Hematopoietic multipotent progenitor cell treated with erythropoietin and hydrocortisone succinate and interleukin-3 and kit ligand, for 8 days (in vitro differentiated cells): ENCODE measurements around the gene REV3L.
"Not testable (repeated sequence)": the region's sequence is repeated elsewhere in the genome, so short reads cannot be mapped to it uniquely, and the experiment has no call there.

Source experiments
- DNase-seq: peaks from one replicate; pipeline ENCODE4 v3.0.0-alpha.2; 2015

The REV3L gene

GRCh38 chr6:111482959-111483735 lies at the start of gene REV3L:
Gene REV3L (minus strand): TSS chr6:111483218. CDS start chr6:111482888, 330 bp downstream.
- peak; percentile 87 for DNase-seq

GRCh38 chr6:111531185-111531584 lies 48.2 kb upstream of the REV3L start:
- DNase-seq = no peak

- no peak for DNase-seq
Measured at GRCh38 chr6:111530667-111531066, 47.6 kb upstream of the REV3L start.

- DNase-seq = no peak
Measured at GRCh38 chr6:111530218-111530617, 47.2 kb upstream of the REV3L start.

GRCh38 chr6:111527367-111527766 lies 44.3 kb upstream of the REV3L start:
- DNase-seq = no peak

- DNase-seq = no peak
Measured at GRCh38 chr6:111524735-111525134, 41.7 kb upstream of the REV3L start.

- DNase-seq = no peak
Measured at GRCh38 chr6:111524252-111524651, 41.2 kb upstream of the REV3L start.

- peak; percentile 27 for DNase-seq
Measured at GRCh38 chr6:111523484-111524167, 40.6 kb upstream of the REV3L start.

GRCh38 chr6:111522393-111523020 lies 39.5 kb upstream of the REV3L start:
- no peak for DNase-seq

- DNase-seq = no peak
Measured at GRCh38 chr6:111521497-111522270, 38.7 kb upstream of the REV3L start.

- DNase-seq = no peak
Measured at GRCh38 chr6:111520524-111520923, 37.5 kb upstream of the REV3L start.

GRCh38 chr6:111517965-111518364 lies 34.9 kb upstream of the REV3L start:
- DNase-seq = no peak

GRCh38 chr6:111515259-111515658 lies 32.2 kb upstream of the REV3L start:
- DNase-seq = no peak

- DNase-seq = not testable (repeated sequence)
Measured at GRCh38 chr6:111514531-111514930, 31.5 kb upstream of the REV3L start.

GRCh38 chr6:111507219-111507618 lies 24.2 kb upstream of the REV3L start:
- DNase-seq = not testable (repeated sequence)

- DNase-seq = not testable (repeated sequence)
Measured at GRCh38 chr6:111505498-111505897, 22.5 kb upstream of the REV3L start.

GRCh38 chr6:111503660-111504059 lies 20.6 kb upstream of the REV3L start:
- DNase-seq = peak; percentile 11

- no peak for DNase-seq
Measured at GRCh38 chr6:111503194-111503593, 20.2 kb upstream of the REV3L start.

GRCh38 chr6:111502154-111502553 lies 19.1 kb upstream of the REV3L start:
- DNase-seq = no peak

GRCh38 chr6:111499269-111499793 lies 16.3 kb upstream of the REV3L start:
- peak; percentile 77 for DNase-seq

- DNase-seq = no peak
Measured at GRCh38 chr6:111494951-111495635, 12.1 kb upstream of the REV3L start.

GRCh38 chr6:111492499-111492898 lies 9.5 kb upstream of the REV3L start:
- no peak for DNase-seq
